Placental pericyte (primary cell): ENCODE data around the gene NDUFB3. TPM values are rescaled to one million over a fixed set of nuclear protein-coding genes. Genes with fewer than 3 reads are reported as not detected.

Source experiments
- small RNA-seq: library from RNA; depleted of rRNA; stranded (forward); fragments of <200 nt; gene quantifications from one replicate; pipeline ENCODE3, GENCODE V24; 2012; ENCODE audit warnings: low replicate concordance
- total RNA-seq: library from RNA; depleted of rRNA; stranded (reverse); fragments of >200 nt; gene quantifications from 2 replicates; pipeline ENCODE4 v1.2.3, GENCODE V29; 2012

The NDUFB3 gene
- total RNA-seq: 20.8 and 28.5 TPM in 2 replicates

GRCh38 chr2:201071479-201072200 lies at the start of gene NDUFB3, which contains the start of gene HYCC2:
Gene NDUFB3, plus strand, starts transcription at chr2:201072001. Its CDS starts 6,882 bp downstream, at chr2:201078883.
Gene HYCC2, minus strand, starts transcription at chr2:201071671. Its CDS starts 47,662 bp downstream, at chr2:201024009.

DNA sequence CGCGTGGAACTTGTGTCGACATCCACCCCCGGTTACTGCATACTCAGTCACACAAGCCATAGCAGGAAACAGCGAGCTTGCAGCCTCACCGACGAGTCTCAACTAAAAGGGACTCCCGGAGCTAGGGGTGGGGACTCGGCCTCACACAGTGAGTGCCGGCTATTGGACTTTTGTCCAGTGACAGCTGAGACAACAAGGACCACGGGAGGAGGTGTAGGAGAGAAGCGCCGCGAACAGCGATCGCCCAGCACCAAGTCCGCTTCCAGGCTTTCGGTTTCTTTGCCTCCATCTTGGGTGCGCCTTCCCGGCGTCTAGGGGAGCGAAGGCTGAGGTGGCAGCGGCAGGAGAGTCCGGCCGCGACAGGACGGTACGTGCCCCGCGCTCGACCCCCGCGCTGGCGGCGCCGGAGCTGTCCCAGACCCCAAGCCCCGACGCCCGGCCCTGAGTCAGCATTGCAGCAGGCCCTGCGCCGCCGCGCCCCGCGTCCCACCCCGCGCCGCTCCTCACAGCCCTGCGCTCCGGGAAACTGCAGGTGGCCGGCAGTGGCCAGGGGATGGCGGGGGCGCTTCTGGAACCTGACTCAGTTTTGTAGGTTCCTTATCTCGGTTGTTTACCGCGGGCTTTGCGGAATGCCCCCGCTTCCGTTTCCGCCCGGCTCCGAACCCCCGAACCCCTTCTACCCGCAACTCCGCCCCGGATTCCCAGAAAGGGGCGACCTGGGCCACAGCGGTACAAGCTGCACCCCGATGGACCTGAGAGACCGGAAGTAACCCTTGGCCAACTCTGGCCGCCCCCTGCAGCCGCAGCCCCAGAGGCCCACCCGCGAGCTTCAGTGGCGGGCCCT lies 44.5 kb downstream of the NDUFB3 start, which contains the start of gene CFLAR:
Gene CFLAR, plus strand, starts transcription at position 50 of the 844 bp plus-strand sequence. CDS start 13,702 bp downstream, outside the sequence.

Small RNAs within 50 kb of the gene (small RNA-seq; reads per million reads assigned to genes)
- gene RNU6-1206P: not detected

Other genes starting within 250 kb of the NDUFB3 start
- 47.7 and 51.2 TPM in 2 replicates for gene CLK1, start 207.3 kb upstream of the NDUFB3 start, total RNA-seq
- 39.5 and 40.9 TPM in 2 replicates for gene PPIL3, start 182.9 kb upstream of the NDUFB3 start, total RNA-seq
- gene NIF3L1, start 182.6 kb upstream of the NDUFB3 start, total RNA-seq: 18.8 and 57.7 TPM in 2 replicates
- 9.2 and 20.5 TPM in 2 replicates for gene ORC2, start 108.3 kb upstream of the NDUFB3 start, total RNA-seq
- 5.5 and 13.0 TPM in 2 replicates for gene HYCC2, start 330 bp upstream of the NDUFB3 start, total RNA-seq
- gene CFLAR, start 44.2 kb downstream of the NDUFB3 start, total RNA-seq: 114 and 115 TPM in 2 replicates
- gene CASP10, start 111.1 kb downstream of the NDUFB3 start, total RNA-seq: 3.9 and 5.5 TPM in 2 replicates
- 22.1 and 34.9 TPM in 2 replicates for gene CASP8, start 188.5 kb downstream of the NDUFB3 start, total RNA-seq